OCI-LY3 (cell line): ENCODE results near the gene GNPDA1.
"Not testable (repeated sequence)": the region's sequence is repeated elsewhere in the genome, so short reads cannot be mapped to it uniquely, and the experiment has no call there.

Experiments used
- H2AFZ ChIP-seq: fragments of 200-600, 300-600 bp; shearing (Covaris generic); 2 replicates; pipeline ENCODE4 v1.6.0; 2014; ENCODE audit warnings: antibody characterized with exemption, low read depth, low read length
- H3K27ac ChIP-seq: fragments of 200-600, 300-600 bp; sonication (generic); 2 replicates; pipeline ENCODE4 v1.5.1; 2014; ENCODE audit warnings: mild to moderate bottlenecking, low read length, moderate library complexity, mixed read lengths
- H3K27me3 ChIP-seq: fragments of 200-600, 300-600 bp; sonication (generic); 2 replicates; pipeline ENCODE4 v1.6.1; 2014; ENCODE audit warnings: low read depth, low read length, mixed read lengths
- H3K36me3 ChIP-seq: fragments of 200-600, 300-600 bp; sonication (generic); replicated peaks from 2 replicates; pipeline ENCODE3; 2014; ENCODE audit warnings: low read depth, low read length, mixed read lengths
- H3K4me1 ChIP-seq: fragments of 300-600, 200-600 bp; sonication (generic); 2 replicates; pipeline ENCODE4 v1.6.1; 2014; ENCODE audit warnings: low read length, mixed read lengths
- H3K4me2 ChIP-seq: fragments of 200-600, 300-600 bp; sonication (generic); 2 replicates; pipeline ENCODE4 v1.6.1; 2014; ENCODE audit warnings: low read length, mixed read lengths
- H3K4me3 ChIP-seq: fragments of 300-600, 200-600 bp; sonication (generic); 2 replicates; pipeline ENCODE4 v1.5.1; 2014; ENCODE audit warnings: antibody characterized with exemption, mild to moderate bottlenecking, low read length, moderate library complexity
- H3K79me2 ChIP-seq: fragments of 300-600, 200-600 bp; shearing (Covaris generic); 2 replicates; pipeline ENCODE4 v1.6.1; 2014; ENCODE audit warnings: mild to moderate bottlenecking, low read length, mixed read lengths
- H3K9ac ChIP-seq: fragments of 300-600, 200-600 bp; shearing (Covaris generic); 2 replicates; pipeline ENCODE4 v1.6.0; 2014; ENCODE audit warnings: mild to moderate bottlenecking, low read length, moderate library complexity
- H3K9me3 ChIP-seq: fragments of 200-600, 300-600 bp; shearing (Covaris generic); 2 replicates; pipeline ENCODE4 v1.6.1; 2014; ENCODE audit warnings: low read length, mixed read lengths; ENCODE audit not compliant: insufficient read depth
- H4K20me1 ChIP-seq: fragments of 200-600, 300-600 bp; sonication (generic); 2 replicates; pipeline ENCODE4 v1.6.1; 2016; ENCODE audit warnings: low read length, mixed read lengths; ENCODE audit not compliant: insufficient read depth
- EZH2phosphoT487 ChIP-seq: fragments of 200-600 bp; shearing (Covaris generic); IDR thresholded peaks from 2 replicates; pipeline ENCODE4 v1.6.1; 2018; ENCODE audit warnings: antibody characterized with exemption, mixed run types, low read depth
- TF ChIP-seq, protein P1 (sequence below): fragments of 200-600, 300-600 bp; sonication (generic); IDR thresholded peaks from 2 replicates; pipeline ENCODE4 v1.5.1; 2014; ENCODE audit warnings: antibody characterized with exemption, low read length, low read depth

The GNPDA1 gene

GRCh38 chr5:142046191-142046590 is 33.4 kb upstream of the GNPDA1 start:
- no peak overlapping the region for H3K4me2 ChIP-seq
- no peak overlapping the region for H3K27ac ChIP-seq
- no peaks in the 10 kb centered on the region for H3K4me1 ChIP-seq
- H3K79me2 ChIP-seq: no peaks in the 10 kb centered on the region
- no peaks in the 10 kb centered on the region for H3K9me3 ChIP-seq
- no peaks in the 10 kb centered on the region for H3K36me3 ChIP-seq
- TF ChIP-seq, protein P1, sequence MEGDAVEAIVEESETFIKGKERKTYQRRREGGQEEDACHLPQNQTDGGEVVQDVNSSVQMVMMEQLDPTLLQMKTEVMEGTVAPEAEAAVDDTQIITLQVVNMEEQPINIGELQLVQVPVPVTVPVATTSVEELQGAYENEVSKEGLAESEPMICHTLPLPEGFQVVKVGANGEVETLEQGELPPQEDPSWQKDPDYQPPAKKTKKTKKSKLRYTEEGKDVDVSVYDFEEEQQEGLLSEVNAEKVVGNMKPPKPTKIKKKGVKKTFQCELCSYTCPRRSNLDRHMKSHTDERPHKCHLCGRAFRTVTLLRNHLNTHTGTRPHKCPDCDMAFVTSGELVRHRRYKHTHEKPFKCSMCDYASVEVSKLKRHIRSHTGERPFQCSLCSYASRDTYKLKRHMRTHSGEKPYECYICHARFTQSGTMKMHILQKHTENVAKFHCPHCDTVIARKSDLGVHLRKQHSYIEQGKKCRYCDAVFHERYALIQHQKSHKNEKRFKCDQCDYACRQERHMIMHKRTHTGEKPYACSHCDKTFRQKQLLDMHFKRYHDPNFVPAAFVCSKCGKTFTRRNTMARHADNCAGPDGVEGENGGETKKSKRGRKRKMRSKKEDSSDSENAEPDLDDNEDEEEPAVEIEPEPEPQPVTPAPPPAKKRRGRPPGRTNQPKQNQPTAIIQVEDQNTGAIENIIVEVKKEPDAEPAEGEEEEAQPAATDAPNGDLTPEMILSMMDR: no peak
- no peak for TF ChIP-seq EZH2phosphoT487
- H3K27me3 ChIP-seq: no peaks in the 10 kb centered on the region
- H4K20me1 ChIP-seq: no peaks in the 10 kb centered on the region
- H2AFZ ChIP-seq: no peak overlapping the region
- H3K9ac ChIP-seq: no peak overlapping the region
- H3K4me3 ChIP-seq: no peak overlapping the region

- H3K79me2 ChIP-seq, H3K4me3 ChIP-seq, H3K4me2 ChIP-seq, H4K20me1 ChIP-seq, H3K9me3 ChIP-seq, H3K27ac ChIP-seq, H3K9ac ChIP-seq, H3K27me3 ChIP-seq, H3K4me1 ChIP-seq, H3K36me3 ChIP-seq, H2AFZ ChIP-seq: not testable (repeated sequence)
Measured at GRCh38 chr5:142040881-142041280, 28.1 kb upstream of the GNPDA1 start.

DNA sequence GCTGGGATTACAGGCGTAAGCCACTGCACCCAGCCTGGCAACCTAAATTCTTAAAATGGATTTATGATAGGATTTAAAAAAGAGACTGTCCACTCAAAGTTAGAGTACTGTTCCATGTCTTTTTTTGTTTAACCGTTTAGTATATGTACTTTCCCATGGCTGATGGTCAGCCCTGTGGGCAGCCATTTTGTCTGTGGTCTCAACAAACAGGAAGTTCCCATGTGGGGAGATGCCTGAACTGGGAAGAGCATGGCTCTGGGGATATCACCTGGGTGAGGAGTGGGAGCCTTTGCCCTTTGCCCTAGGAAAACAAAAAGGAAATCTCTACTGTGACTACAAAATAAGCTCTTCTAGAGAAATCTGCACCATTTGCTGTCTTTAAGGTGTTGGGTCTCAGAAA is 27.5 kb upstream of the GNPDA1 start:
- Histone ChIP-seq H3K4me3 (no peak overlapping the region), H3K9me3 (no peaks in the 10 kb centered on the region), H3K27ac (no peak overlapping the region), H3K36me3 (no peaks in the 10 kb centered on the region), H3K79me2 (no peaks in the 10 kb centered on the region), H3K27me3 (no peaks in the 10 kb centered on the region), H3K4me2 (no peak overlapping the region), H2AFZ (no peak overlapping the region), H3K9ac (no peak overlapping the region), H4K20me1 (no peaks in the 10 kb centered on the region), H3K4me1 (no peaks in the 10 kb centered on the region)
- TF ChIP-seq, protein P1: no peak
- TF ChIP-seq EZH2phosphoT487: no peak

DNA sequence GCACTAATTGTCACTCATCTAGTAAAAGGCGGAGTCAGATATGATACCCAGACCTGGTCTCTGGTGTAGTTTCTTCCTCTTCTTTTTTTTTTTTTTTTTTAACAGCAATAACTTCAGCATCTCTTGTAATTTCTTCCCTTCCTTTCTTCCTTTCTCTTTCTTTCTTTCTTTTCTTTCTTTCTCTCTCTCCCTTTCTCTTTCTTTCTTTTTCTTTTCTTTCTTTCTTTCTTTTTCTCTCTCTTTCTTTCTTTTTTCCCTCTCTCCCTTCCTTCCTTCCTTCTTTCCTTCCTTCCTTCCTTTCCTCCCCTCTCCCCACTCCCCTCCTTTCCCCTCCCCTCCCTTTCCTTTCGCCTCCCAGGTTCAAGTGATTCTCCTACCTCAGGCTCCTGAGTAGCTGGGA is 25.9 kb upstream of the GNPDA1 start:
- no peaks in the 10 kb centered on the region for H3K27me3 ChIP-seq
- no peaks in the 10 kb centered on the region for H3K9me3 ChIP-seq
- no peak overlapping the region for H3K9ac ChIP-seq
- no peaks in the 10 kb centered on the region for H3K4me1 ChIP-seq
- H3K27ac ChIP-seq: no peak overlapping the region
- TF ChIP-seq, protein P1: no peak
- TF ChIP-seq EZH2phosphoT487: no peak
- no peak overlapping the region for H3K4me2 ChIP-seq
- no peaks in the 10 kb centered on the region for H3K79me2 ChIP-seq
- H3K36me3 ChIP-seq: no peaks in the 10 kb centered on the region
- H3K4me3 ChIP-seq: no peak overlapping the region
- no peak overlapping the region for H2AFZ ChIP-seq
- no peaks in the 10 kb centered on the region for H4K20me1 ChIP-seq

GRCh38 chr5:142037599-142037998 is 24.8 kb upstream of the GNPDA1 start:
- not testable (repeated sequence) for H3K79me2 ChIP-seq, H2AFZ ChIP-seq, H3K27me3 ChIP-seq, H3K9me3 ChIP-seq, H3K36me3 ChIP-seq, H3K4me1 ChIP-seq, H3K4me2 ChIP-seq, H3K9ac ChIP-seq, H3K27ac ChIP-seq, H4K20me1 ChIP-seq, H3K4me3 ChIP-seq
